GM12878 (cell line): Measurements from ENCODE around the gene KMO. TPM values are rescaled to one million over a fixed set of nuclear protein-coding genes. Genes with fewer than 3 reads are reported as not detected.

ENCODE experiments used
- ATAC-seq: fragments of 200-7000 bp; cut with Tn5 transposase; 3 replicates; pipeline ENCODE4 v1.9.1; 2020; ENCODE audit warnings: mild to moderate bottlenecking, moderate library complexity
- BruUV-seq: library from RNA; stranded (reverse); fragments of 400-500 nt; replicated peaks from 2 replicates; lab custom pipeline; 2021; lab: Mats Ljungman, UMichigan
- CTCF ChIA-PET: fragments of 300-600 bp; sonication (Branson Sonifier 250); formaldehyde crosslinking; extraction: SDS; loops from one replicate; lab custom pipeline; 2021; ENCODE audit warnings: inconsistent platforms; lab: Yijun Ruan, JAX
- POLR2A ChIA-PET: fragments of 350-600 bp; formaldehyde crosslinking; extraction: SDS; loops from one replicate; lab custom pipeline; 2021; ENCODE audit warnings: inconsistent platforms; lab: Charles Lee
- RAD21 ChIA-PET: fragments of 300-600 bp; sonication (Branson Sonifier 250); formaldehyde crosslinking; loops from one replicate; lab custom pipeline; 2023; ENCODE audit warnings: antibody characterized with exemption; ENCODE audit not compliant: unreplicated experiment; lab: Charles Lee
- SMC1A ChIA-PET: fragments of 300-600 bp; sonication (Branson Sonifier 250); formaldehyde crosslinking; loops from one replicate; lab custom pipeline; 2023; ENCODE audit not compliant: unreplicated experiment, uncharacterized antibody; lab: Charles Lee
- DNase-seq: peaks from one replicate; pipeline ENCODE4 v3.0.0-alpha.2; 2011; ENCODE audit warnings: low read depth, low spot score
- FAIRE-seq: peaks from 3 replicates; lab custom pipeline; 2011; peaks lifted over from hg19 to GRCh38; lab: Jason Lieb, UNC
- H2AFZ ChIP-seq: 2 replicates; pipeline ENCODE4 v1.6.0; 2011; ENCODE audit warnings: low read depth, low read length, control low read depth; ENCODE audit not compliant: control insufficient read depth
- H3K27ac ChIP-seq: 2 replicates; pipeline ENCODE4 v1.5.1; 2011; ENCODE audit warnings: control low read depth; ENCODE audit not compliant: control insufficient read depth, insufficient read depth
- H3K27me3 ChIP-seq, 2 experiments: replicated peaks in 1 of 2; 2 replicates each; pipeline versions ENCODE4 v1.6.0 to v1.6.1; 2011; ENCODE audit warnings: low read length in 1 of 2; ENCODE audit not compliant: control insufficient read depth in 2 of 2, insufficient read depth in 2 of 2
- H3K36me3 ChIP-seq, 2 experiments: 2 replicates each; pipeline ENCODE4 v1.5.1; 2011; ENCODE audit warnings: low read length in 1 of 2; ENCODE audit not compliant: control insufficient read depth in 2 of 2, insufficient read depth in 2 of 2
- H3K4me1 ChIP-seq: 2 replicates; pipeline ENCODE4 v1.6.1; 2011; ENCODE audit warnings: mild to moderate bottlenecking, low read length, moderate library complexity, mixed read lengths; ENCODE audit not compliant: control insufficient read depth, insufficient read depth
- H3K4me2 ChIP-seq: 2 replicates; pipeline ENCODE4 v1.6.0; 2011; ENCODE audit warnings: control low read depth; ENCODE audit not compliant: control insufficient read depth, insufficient read depth
- H3K4me3 ChIP-seq: fragments of 200-600 bp; sonication (generic); 2 replicates; pipeline ENCODE4 v1.5.1; 2016
- H3K79me2 ChIP-seq: 2 replicates; pipeline ENCODE4 v1.6.0; 2011; ENCODE audit warnings: low read length; ENCODE audit not compliant: control insufficient read depth, insufficient read depth
- H3K9ac ChIP-seq: 2 replicates; pipeline ENCODE4 v1.8.0; 2011; ENCODE audit warnings: low read length, control low read depth, mixed read lengths; ENCODE audit not compliant: control insufficient read depth, insufficient read depth
- H3K9me3 ChIP-seq: replicated peaks from 3 replicates; pipeline ENCODE4 v1.5.1; 2011; ENCODE audit warnings: mild to moderate bottlenecking, low read length; ENCODE audit not compliant: control insufficient read depth, insufficient read depth
- H4K20me1 ChIP-seq: 2 replicates; pipeline ENCODE4 v1.6.0; 2011; ENCODE audit not compliant: control insufficient read depth, insufficient read depth
- BCL3 ChIP-seq: IDR thresholded peaks from 2 replicates; pipeline ENCODE4 v1.6.1; 2011; ENCODE audit warnings: borderline replicate concordance, low read depth, mild to moderate bottlenecking, moderate library complexity, low read length; ENCODE audit not compliant: insufficient read depth, poor library complexity, severe bottlenecking
- CBX3 ChIP-seq: fragments of 200-600 bp; sonication (generic); IDR thresholded peaks from 2 replicates; pipeline ENCODE4 v1.6.1; 2016; ENCODE audit warnings: low read depth, borderline replicate concordance
- ESRRA ChIP-seq: IDR thresholded peaks from 2 replicates; pipeline ENCODE4 v1.6.1; 2012; ENCODE audit warnings: mild to moderate bottlenecking, low read length, improper control_type of control experiment
- IKZF2 ChIP-seq, 2 experiments: fragments of 450-650 bp; IDR thresholded peaks; 2 replicates each; pipeline ENCODE4 v1.6.1; 2017; ENCODE audit warnings: mild to moderate bottlenecking in 2 of 2, moderate library complexity in 2 of 2
- MYC ChIP-seq: IDR thresholded peaks from 2 replicates; pipeline ENCODE4 v1.6.1; 2011; ENCODE audit warnings: mild to moderate bottlenecking, low read length, moderate library complexity, inconsistent platforms; ENCODE audit not compliant: insufficient read depth, insufficient replicate concordance, insufficient read length, severe bottlenecking
- NFYA ChIP-seq: IDR thresholded peaks from 2 replicates; pipeline ENCODE4 v1.6.1; 2011; ENCODE audit warnings: low read depth, mild to moderate bottlenecking, low read length, improper control_type of control experiment, borderline replicate concordance
- POU2F2 ChIP-seq: IDR thresholded peaks from 3 replicates; pipeline ENCODE4 v1.6.1; 2011; ENCODE audit warnings: low read depth, mild to moderate bottlenecking, low read length, borderline replicate concordance
- RAD51 ChIP-seq: fragments of 450-650 bp; IDR thresholded peaks from 2 replicates; pipeline ENCODE4 v1.6.1; 2016; ENCODE audit warnings: moderate library complexity, mild to moderate bottlenecking, inconsistent platforms
- RUNX3 ChIP-seq: IDR thresholded peaks from 2 replicates; pipeline ENCODE4 v1.6.1; 2012; ENCODE audit warnings: low read length, inconsistent platforms
- TCF12 ChIP-seq: IDR thresholded peaks from 2 replicates; pipeline ENCODE4 v1.6.1; 2011; ENCODE audit warnings: low read depth, mild to moderate bottlenecking, low read length
- USF1 ChIP-seq: IDR thresholded peaks from 2 replicates; pipeline ENCODE4 v1.6.1; 2011; ENCODE audit warnings: borderline replicate concordance, low read depth, mild to moderate bottlenecking, moderate library complexity, mixed read lengths, low read length; ENCODE audit not compliant: insufficient read depth; ENCODE audit errors: extremely low read length
- ZSCAN29 ChIP-seq: fragments of 450-650 bp; IDR thresholded peaks from 2 replicates; pipeline ENCODE4 v1.6.1; 2017; ENCODE audit warnings: mild to moderate bottlenecking, moderate library complexity
- WGBS: methylation state at CpG from one replicate; pipeline ENCODE4 v1.1.6; 2016; ENCODE audit warnings: low lambda C conversion rate; ENCODE audit not compliant: insufficient replicate concordance, insufficient coverage; ENCODE audit errors: missing lambda C conversion rate; 5-methylcytosine and 5-hydroxymethylcytosine counted together
- in situ Hi-C: fragments of 300-500 bp; cut with MboI; formaldehyde crosslinking; loops from 9 replicates; pipeline ENCODE4 v1.14.3; 2018; ENCODE audit warnings: mixed read lengths
- intact Hi-C: fragments of 100-400 bp; cut with micrococcal nuclease; formaldehyde crosslinking; loops from one replicate; pipeline ENCODE4 v1.14.2; 2022; ENCODE audit not compliant: unreplicated experiment
- polyA plus RNA-seq, 11 experiments: library from polyadenylated mRNA; depleted of rRNA in 4 of 11; unstranded in 6 of 11; stranded (reverse) in 5 of 11; fragments of >200 nt; fragmentation: Nextera tagmentation in 4 of 11; fragmentation: Illumina TruSeq in 1 of 11; extraction: Ambion mirVana in 4 of 11; extraction: Trizol in 1 of 11; gene quantifications; 1 replicate in 1 of 11; 2 replicates in 10 of 11; pipeline versions ENCODE4 v1.2.1 to v1.2.3, GENCODE V29; 2011 to 2016; ENCODE audit warnings: inconsistent platforms in 2 of 11, missing spikeins in 2 of 11, low read depth in 1 of 11
- total RNA-seq, 4 experiments: library from RNA; depleted of rRNA in 3 of 4; stranded (reverse); fragments of >200 nt in 3 of 4; fragmentation: Illumina TruSeq in 1 of 4; extraction: Trizol in 1 of 4; gene quantifications; 2 replicates each; pipeline versions ENCODE4 v1.2.1 to v1.2.3, GENCODE V29; 2013 to 2021

KMO gene
- total and polyA plus RNA-seq, 10 of the 15 experiments (the other 5 are each of a cell fraction or from before 2014, with no cell fraction given): 0.68 to 5.9 (median 1.5) TPM

- TF ChIP-seq BCL3 (no peak), MYC (no peak), ESRRA (no peak), CBX3 (no peak)
Observed at GRCh38 chr1:241532864-241533263, 686 bp downstream of the KMO start (continued).

- no peaks in the 10 kb centered on the region for H3K36me3 ChIP-seq
- ATAC-seq: peak; percentile 27; the same call in 2 of the 3 replicates
- WGBS: 42% methylated on average over 5 of the region's 5 CpGs
- no peaks in the 10 kb centered on the region for H3K79me2 ChIP-seq
- H3K4me3 ChIP-seq: peak overlapping the region; percentile 49
- H4K20me1 ChIP-seq: no peaks in the 10 kb centered on the region
- peak overlapping the region; percentile 37 for H2AFZ ChIP-seq
- peak overlapping the region; percentile 89 for H3K27ac ChIP-seq
- POLR2A ChIA-PET: no interaction called here
- H3K9ac ChIP-seq: peak overlapping the region; percentile 53; the same call in 1 of the 2 replicates
- RAD21 ChIA-PET: interaction anchor here (1.3 kb wide), 1 partner anchor 18 kb away, joined by 3 read pairs; no protein-coding TSS in a partner anchor
- BruUV-seq: no TSS peak
- H3K9me3 ChIP-seq: peaks cover 4% of the 10 kb centered on the region
- DNase-seq: no peak
- CTCF ChIA-PET: interaction anchor here (0.9 kb wide), 1 partner anchor 77 kb away, joined by 3 read pairs; no protein-coding TSS in a partner anchor
- peak; percentile 75 for FAIRE-seq
- in situ Hi-C loops: loop anchor here (5.0 to 10.0 kb wide), 3 partner anchors 94 to 461 kb away; partner anchors contain the start of genes EXO1 and MAP1LC3C
- H3K27me3 ChIP-seq: no peaks in the 10 kb centered on the region
- H3K4me2 ChIP-seq: peak overlapping the region; percentile 83
- intact Hi-C loops: loop anchor here (2.0 to 5.0 kb wide), 5 partner anchors 19 to 464 kb away; partner anchors contain the start of genes EXO1 and MAP1LC3C
- peaks cover 18% of the 10 kb centered on the region; the same call in 1 of the 2 replicates for H3K4me1 ChIP-seq
- TF ChIP-seq RUNX3 (peak; percentile 75), USF1 (peak; percentile 28), TCF12 (0 out of 2 replicates have a peak, but pooled peaks have one; percentile 24), RAD51 (peak; percentile 73; the same call in 1 of the 2 replicates), IKZF2 (IDR thresholded peaks at IDR 0.05) (no peak), POU2F2 (no peak), NFYA (no peak), ZSCAN29 (no peak)
- SMC1A ChIA-PET: interaction anchor here (0.8 to 1.7 kb wide), 5 partner anchors 18 to 96 kb away, joined by 3 to 7 read pairs (median 3); no protein-coding TSS in a partner anchor
Observed at GRCh38 chr1:241533326-241534115, 1.3 kb downstream of the KMO start.
